Measurements from ENCODE around the gene P4HB.

DNA sequence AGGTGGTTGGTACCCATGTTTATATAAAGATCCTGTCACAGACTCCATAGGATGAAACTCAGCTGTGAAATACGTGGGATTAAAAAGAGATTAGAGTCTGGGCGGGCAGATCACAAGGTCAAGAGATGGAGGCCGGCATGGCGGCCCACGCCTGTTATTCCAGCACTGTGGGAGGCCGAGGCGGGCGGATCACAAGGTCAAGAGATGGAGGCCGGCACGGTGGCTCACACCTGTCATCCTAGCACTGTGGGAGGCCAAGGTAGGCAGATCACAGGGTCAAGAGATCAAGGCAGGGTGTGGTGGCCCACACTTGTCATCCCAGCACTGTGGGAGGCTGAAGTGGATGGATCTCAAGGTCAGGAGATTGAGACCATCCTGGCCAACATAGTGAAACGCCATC is 35.1 kb upstream of the P4HB start:
- TF ChIP-seq, protein P1, sequence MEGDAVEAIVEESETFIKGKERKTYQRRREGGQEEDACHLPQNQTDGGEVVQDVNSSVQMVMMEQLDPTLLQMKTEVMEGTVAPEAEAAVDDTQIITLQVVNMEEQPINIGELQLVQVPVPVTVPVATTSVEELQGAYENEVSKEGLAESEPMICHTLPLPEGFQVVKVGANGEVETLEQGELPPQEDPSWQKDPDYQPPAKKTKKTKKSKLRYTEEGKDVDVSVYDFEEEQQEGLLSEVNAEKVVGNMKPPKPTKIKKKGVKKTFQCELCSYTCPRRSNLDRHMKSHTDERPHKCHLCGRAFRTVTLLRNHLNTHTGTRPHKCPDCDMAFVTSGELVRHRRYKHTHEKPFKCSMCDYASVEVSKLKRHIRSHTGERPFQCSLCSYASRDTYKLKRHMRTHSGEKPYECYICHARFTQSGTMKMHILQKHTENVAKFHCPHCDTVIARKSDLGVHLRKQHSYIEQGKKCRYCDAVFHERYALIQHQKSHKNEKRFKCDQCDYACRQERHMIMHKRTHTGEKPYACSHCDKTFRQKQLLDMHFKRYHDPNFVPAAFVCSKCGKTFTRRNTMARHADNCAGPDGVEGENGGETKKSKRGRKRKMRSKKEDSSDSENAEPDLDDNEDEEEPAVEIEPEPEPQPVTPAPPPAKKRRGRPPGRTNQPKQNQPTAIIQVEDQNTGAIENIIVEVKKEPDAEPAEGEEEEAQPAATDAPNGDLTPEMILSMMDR (IDR thresholded peaks at IDR 0.05) = no peak
- no peak for TF ChIP-seq POLR2A (IDR thresholded peaks at IDR 0.05)
